ENCODE measurements around the gene CENPL.
"Not testable (repeated sequence)": the region's sequence is repeated elsewhere in the genome, so short reads cannot be mapped to it uniquely, and the experiment has no call there.

CENPL gene

DNA sequence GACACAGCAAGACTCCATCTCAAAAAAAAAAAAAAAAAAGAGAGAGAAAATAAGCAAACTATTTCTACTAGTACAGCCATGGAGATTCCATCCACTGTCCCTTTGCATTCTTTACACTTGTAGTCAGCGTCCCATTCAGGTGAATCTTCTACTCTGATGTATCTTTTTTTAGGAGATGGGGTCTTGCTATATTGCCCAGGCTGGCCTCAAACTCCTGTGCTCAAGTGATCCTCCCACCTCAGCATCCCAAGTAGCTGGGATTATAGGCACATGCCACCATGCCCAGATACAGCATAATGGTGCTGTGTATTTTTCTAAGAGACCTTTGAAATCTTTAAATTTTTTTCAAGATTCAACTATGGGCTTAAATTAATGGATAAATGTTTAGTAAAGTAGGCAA is 8.1 kb upstream of the CENPL start:
- H3K4me1 Mint-ChIP-seq = peaks cover 5% of the 10 kb centered on the region
- no peaks in the 10 kb centered on the region for H3K9me3 Mint-ChIP-seq
- no peaks in the 10 kb centered on the region for H3K27me3 Mint-ChIP-seq
- no peak overlapping the region for H3K27ac Mint-ChIP-seq (ENCODE audit: low read depth)
- no peak for DNase-seq (ENCODE audit: low spot score in 2 of 2)
- H3K36me3 Mint-ChIP-seq (ENCODE audit: insufficient read depth) = peaks cover 30% of the 10 kb centered on the region
- H3K4me3 Mint-ChIP-seq = no peak overlapping the region
- no peak for ATAC-seq (replicated peaks; ENCODE audit: extremely low read depth, poor library complexity, severe bottlenecking)

DNA sequence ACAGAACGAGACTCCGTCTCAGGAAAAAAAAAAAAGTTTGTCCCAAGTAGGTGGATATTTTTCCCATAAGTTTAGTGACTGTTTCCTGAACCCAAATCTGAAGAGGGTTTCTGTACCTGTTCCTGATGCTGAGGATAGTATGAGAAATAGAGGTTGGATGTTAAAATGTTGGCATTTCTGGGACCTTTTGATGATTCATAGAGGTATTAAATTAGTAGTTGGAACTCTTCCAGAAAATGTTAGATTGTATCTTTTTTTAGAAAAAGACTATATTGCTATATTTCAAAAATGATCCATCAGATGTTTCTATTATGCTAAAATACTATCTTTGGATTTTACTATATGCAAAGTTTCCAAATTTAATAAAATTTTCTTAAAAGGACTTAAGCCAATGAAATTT is 2.9 kb upstream of the CENPL start:
- peaks cover 31% of the 10 kb centered on the region for H3K4me1 Mint-ChIP-seq
- H3K27ac Mint-ChIP-seq (ENCODE audit: low read depth) = no peak overlapping the region
- ATAC-seq (replicated peaks; ENCODE audit: extremely low read depth, poor library complexity, severe bottlenecking) (no peak), DNase-seq (ENCODE audit: low spot score in 2 of 2) (no peak)
- H3K36me3 Mint-ChIP-seq (ENCODE audit: insufficient read depth) = peaks cover 17% of the 10 kb centered on the region
- H3K9me3 Mint-ChIP-seq = no peaks in the 10 kb centered on the region
- H3K4me3 Mint-ChIP-seq = no peak overlapping the region
- H3K27me3 Mint-ChIP-seq = no peaks in the 10 kb centered on the region

DNA sequence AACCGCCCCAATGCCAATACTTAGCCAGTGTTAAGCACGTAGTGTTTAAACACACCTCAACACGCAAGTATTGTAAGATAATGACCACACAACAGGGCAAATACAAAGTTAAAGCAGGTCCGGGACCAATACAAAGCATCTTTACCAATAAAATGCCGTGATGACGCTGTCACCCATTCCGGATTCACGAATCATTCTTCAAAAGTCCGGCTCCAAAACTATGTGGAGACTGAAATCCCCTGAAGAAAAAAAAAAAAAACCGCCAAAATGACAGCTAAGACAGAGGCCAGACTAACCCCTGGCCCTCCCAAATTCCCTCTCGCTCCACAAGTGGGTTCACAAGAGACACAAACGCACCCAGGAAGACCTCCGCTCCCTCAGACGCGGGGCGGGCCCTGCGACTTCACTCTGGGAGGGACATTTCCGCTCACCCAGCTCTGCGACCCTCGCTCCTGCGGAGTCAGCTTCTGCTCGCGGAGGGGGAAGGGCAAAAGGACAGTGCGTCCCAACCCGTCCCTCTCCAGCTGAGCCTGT is 835 bp downstream of the CENPL start:
- Mint-ChIP-seq H3K4me3 (peak overlapping the region; percentile 95), H3K4me1 (peaks cover 43% of the 10 kb centered on the region), H3K9me3 (no peaks in the 10 kb centered on the region), H3K27me3 (no peaks in the 10 kb centered on the region), H3K27ac (ENCODE audit: low read depth) (peak overlapping the region; percentile 86), H3K36me3 (ENCODE audit: insufficient read depth) (peaks cover 10% of the 10 kb centered on the region)
- peak in 1 of 2 donors; percentile 20 for DNase-seq (ENCODE audit: low spot score in 2 of 2)
- ATAC-seq (replicated peaks; ENCODE audit: extremely low read depth, poor library complexity, severe bottlenecking) = peak; percentile 5

DNA sequence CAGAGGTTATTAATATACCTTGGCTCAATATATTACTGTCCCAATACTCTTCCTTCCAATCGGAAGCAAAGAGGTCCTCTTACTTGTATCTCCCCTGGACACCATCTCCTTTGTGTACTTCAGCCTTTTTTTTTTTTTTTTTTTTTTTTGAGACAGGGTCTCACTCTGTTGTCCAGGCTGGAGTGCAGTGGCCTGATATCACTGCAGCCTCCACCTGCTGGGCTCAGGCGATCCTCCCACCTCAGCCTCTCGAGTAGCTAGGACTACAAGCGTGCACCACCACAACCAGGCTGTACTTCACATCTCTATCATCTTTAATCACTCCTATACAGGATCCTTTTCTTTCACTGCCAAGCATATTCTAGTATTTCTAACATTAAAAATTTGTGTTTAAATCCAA is 3.0 kb downstream of the CENPL start:
- Mint-ChIP-seq H3K4me1 (peaks cover 48% of the 10 kb centered on the region), H3K4me3 (no peak overlapping the region), H3K36me3 (ENCODE audit: insufficient read depth) (peaks cover 10% of the 10 kb centered on the region), H3K9me3 (no peaks in the 10 kb centered on the region), H3K27ac (ENCODE audit: low read depth) (peak overlapping the region; percentile 49), H3K27me3 (no peaks in the 10 kb centered on the region)
- no peak for DNase-seq (ENCODE audit: low spot score in 2 of 2)
- no peak for ATAC-seq (replicated peaks; ENCODE audit: extremely low read depth, poor library complexity, severe bottlenecking)

DNA sequence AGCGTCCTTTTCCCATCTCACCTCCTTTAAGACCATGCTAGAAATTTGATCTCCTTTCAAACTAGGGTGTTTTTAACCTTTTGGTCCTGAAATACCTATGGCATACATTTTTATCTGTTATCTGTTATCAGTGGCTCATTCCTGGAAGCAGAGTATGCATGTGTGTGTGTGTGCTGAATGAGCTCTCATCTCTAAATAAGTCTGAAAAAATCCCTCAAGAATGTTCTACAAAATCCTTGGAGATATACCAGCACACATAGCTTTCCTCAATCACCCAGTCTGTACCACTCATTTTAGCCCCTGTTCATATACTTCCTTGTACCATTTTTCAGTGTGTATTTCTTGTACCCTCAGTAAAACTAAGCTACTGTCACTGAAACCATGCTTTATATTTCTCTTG is 6.2 kb downstream of the CENPL start:
- no peaks in the 10 kb centered on the region for H3K36me3 Mint-ChIP-seq (ENCODE audit: insufficient read depth)
- peaks cover 53% of the 10 kb centered on the region for H3K4me1 Mint-ChIP-seq
- H3K27ac Mint-ChIP-seq (ENCODE audit: low read depth) = no peak overlapping the region
- ATAC-seq (replicated peaks; ENCODE audit: extremely low read depth, poor library complexity, severe bottlenecking) (no peak), DNase-seq (ENCODE audit: low spot score in 2 of 2) (no peak)
- H3K9me3 Mint-ChIP-seq = no peaks in the 10 kb centered on the region
- H3K27me3 Mint-ChIP-seq = no peaks in the 10 kb centered on the region
- H3K4me3 Mint-ChIP-seq = no peak overlapping the region

DNA sequence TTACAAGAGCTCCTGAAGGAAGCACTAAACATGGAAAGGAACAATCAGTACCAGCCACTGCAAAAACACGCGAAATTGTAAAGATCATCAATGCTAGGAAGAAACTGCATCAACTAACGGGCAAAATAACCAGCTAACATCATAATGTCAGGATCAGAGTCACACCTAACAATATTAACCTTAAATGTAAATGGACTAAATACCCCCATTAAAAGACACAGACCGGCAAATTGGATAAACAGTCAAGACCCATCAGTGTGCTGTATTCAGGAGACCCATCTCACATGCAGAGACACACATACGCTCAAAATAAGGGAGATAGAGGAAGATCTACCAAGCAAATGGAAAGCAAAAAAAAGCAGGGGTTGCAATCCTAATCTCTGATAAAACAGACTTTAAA is 11.0 kb downstream of the CENPL start:
- not testable (repeated sequence) for H3K36me3 Mint-ChIP-seq (ENCODE audit: insufficient read depth); H3K27ac Mint-ChIP-seq (ENCODE audit: low read depth); H3K4me3 Mint-ChIP-seq; ATAC-seq (replicated peaks; ENCODE audit: extremely low read depth, poor library complexity, severe bottlenecking); H3K9me3 Mint-ChIP-seq; DNase-seq (ENCODE audit: low spot score in 2 of 2); H3K27me3 Mint-ChIP-seq
- peaks cover 29% of the 10 kb centered on the region for H3K4me1 Mint-ChIP-seq

DNA sequence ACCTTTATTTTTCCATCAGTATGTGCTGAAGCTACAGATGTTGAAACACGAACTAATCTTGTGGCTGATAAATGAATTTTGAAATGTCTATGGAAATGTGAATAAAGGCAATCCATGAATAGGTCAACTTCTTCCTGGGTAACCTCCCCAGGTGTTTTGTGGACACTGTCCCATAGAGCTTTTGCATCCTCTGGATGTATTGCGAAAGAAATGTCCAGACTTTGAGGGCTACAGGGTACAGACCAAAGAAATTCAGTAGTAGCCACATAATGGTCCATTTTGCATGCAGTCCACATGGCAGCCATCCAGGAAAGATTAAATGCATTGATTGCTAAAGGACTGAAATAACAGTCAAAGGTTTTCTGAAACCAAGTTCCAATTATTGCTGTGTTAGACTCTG is 21.7 kb downstream of the CENPL start:
- Mint-ChIP-seq H3K36me3 (ENCODE audit: insufficient read depth) (peaks cover 19% of the 10 kb centered on the region), H3K4me1 (no peaks in the 10 kb centered on the region), H3K27me3 (no peaks in the 10 kb centered on the region), H3K9me3 (no peaks in the 10 kb centered on the region), H3K27ac (ENCODE audit: low read depth) (no peak overlapping the region), H3K4me3 (no peak overlapping the region)
- no peak for ATAC-seq (replicated peaks; ENCODE audit: extremely low read depth, poor library complexity, severe bottlenecking)
- no peak for DNase-seq (ENCODE audit: low spot score in 2 of 2)

DNA sequence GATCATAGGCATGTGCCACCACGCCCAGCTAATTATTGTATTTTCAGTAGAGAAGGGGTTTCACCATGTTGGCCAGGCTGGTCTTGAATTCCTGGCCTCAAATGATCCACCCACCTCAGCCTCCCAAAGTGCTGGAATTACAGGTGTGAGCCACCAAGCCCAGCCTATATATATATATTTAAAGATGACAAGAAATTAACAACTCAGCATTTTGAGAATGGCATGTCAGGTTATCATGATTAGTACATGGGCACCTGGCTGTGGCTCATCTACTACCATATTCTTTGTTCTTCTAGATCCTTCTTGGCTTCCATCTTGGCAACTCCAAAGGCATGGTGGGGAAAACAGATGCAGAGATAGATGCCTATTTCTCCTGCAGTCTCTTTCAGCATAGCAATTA is 24.7 kb downstream of the CENPL start:
- H3K36me3 Mint-ChIP-seq (ENCODE audit: insufficient read depth); H3K27ac Mint-ChIP-seq (ENCODE audit: low read depth); H3K4me1 Mint-ChIP-seq; H3K27me3 Mint-ChIP-seq; H3K9me3 Mint-ChIP-seq; DNase-seq (ENCODE audit: low spot score in 2 of 2); H3K4me3 Mint-ChIP-seq; ATAC-seq (replicated peaks; ENCODE audit: extremely low read depth, poor library complexity, severe bottlenecking): not testable (repeated sequence)

DNA sequence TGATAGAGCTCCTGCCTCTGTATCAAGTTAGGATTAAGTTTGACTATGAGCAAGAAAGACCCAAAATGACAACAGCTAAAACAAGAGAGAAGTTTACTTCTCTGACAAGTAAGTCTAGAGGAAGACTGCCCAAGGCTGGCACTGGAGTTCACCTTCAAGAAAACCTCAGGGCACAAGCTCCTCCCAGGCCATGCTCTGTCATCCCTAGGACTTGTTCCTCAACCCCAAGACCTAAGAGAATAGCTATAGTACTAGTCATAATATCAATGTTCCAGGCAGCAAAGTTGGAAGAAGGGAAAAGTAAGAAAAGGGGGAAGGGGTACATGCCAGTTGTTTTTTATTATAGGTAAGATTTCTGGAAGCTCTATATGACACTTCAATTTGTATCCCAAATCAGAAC is 26.6 kb downstream of the CENPL start:
- Mint-ChIP-seq H3K27me3 (no peaks in the 10 kb centered on the region), H3K36me3 (ENCODE audit: insufficient read depth) (peaks cover 5% of the 10 kb centered on the region), H3K4me3 (no peak overlapping the region), H3K9me3 (no peaks in the 10 kb centered on the region), H3K27ac (ENCODE audit: low read depth) (no peak overlapping the region), H3K4me1 (no peaks in the 10 kb centered on the region)
- ATAC-seq (replicated peaks; ENCODE audit: extremely low read depth, poor library complexity, severe bottlenecking) = no peak
- DNase-seq (ENCODE audit: low spot score in 2 of 2) = no peak

DNA sequence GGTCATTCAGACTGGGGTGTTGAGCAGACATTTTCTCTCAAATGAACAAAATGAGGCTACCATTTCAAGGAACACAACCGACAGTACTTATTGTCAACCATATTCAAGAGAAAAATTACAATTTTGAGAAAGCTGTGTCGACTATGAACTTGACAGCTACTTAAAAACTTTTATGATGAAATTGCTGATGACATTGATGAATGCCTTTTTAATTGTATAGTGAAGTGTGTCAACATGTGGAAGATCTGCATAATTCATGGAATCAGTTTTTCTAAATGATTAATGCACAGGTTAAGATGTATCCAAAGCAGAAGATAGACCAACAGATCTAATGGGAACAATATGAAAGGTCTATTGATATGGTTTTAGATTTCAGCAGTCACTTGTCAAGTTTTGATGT is 34.8 kb downstream of the CENPL start:
- peaks cover 11% of the 10 kb centered on the region for H3K36me3 Mint-ChIP-seq (ENCODE audit: insufficient read depth)
- H3K27me3 Mint-ChIP-seq = no peaks in the 10 kb centered on the region
- no peaks in the 10 kb centered on the region for H3K9me3 Mint-ChIP-seq

DNA sequence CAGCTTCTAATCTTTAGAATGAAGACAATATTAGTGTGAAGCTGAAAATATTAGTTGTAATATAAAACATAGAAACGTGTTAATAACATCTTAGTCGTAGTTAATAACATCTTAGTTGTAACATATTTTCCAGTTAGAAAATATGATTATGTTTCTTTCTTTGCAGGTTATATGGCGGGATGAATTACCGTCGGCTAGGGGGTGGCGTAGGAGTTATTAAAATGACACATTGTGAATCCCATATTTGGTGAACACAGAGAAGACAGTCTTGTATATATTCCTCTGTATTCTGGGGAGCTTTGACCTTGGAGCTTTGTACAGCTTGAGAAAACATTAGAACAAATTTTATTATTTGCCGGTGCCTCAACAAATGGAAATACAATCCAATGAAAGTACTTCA is 39.7 kb downstream of the CENPL start:
- ATAC-seq (replicated peaks; ENCODE audit: extremely low read depth, poor library complexity, severe bottlenecking) (no peak), DNase-seq (ENCODE audit: low spot score in 2 of 2) (no peak)
- Mint-ChIP-seq H3K4me1 (no peaks in the 10 kb centered on the region), H3K36me3 (ENCODE audit: insufficient read depth) (peaks cover 43% of the 10 kb centered on the region), H3K27ac (ENCODE audit: low read depth) (no peak overlapping the region), H3K27me3 (no peaks in the 10 kb centered on the region), H3K4me3 (no peak overlapping the region), H3K9me3 (no peaks in the 10 kb centered on the region)

More for the DNA sequence above, 34.8 kb downstream of the CENPL start:
- DNase-seq (ENCODE audit: low spot score in 2 of 2) (no peak), ATAC-seq (replicated peaks; ENCODE audit: extremely low read depth, poor library complexity, severe bottlenecking) (no peak)
- H3K4me3 Mint-ChIP-seq = no peak overlapping the region
- H3K27ac Mint-ChIP-seq (ENCODE audit: low read depth) = no peak overlapping the region
- H3K4me1 Mint-ChIP-seq = no peaks in the 10 kb centered on the region

DNA sequence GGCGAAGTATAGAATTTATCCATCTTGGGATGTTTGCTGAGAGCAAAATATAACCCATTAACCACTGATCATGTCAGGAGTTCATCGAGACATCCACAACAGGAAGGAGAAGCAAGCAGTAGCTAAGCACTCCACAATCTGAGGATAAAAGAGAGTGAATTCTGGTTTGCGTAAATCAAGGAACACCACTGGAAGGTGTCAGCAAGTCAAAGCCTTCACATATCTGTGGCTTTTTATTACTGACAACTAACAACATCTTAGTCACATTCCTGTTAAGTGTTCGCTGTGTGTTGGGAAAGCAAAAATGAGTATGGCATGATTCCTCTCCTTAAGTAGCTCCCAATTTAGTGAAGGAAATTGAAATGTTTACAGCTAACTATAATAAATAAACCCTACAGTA is 44.7 kb downstream of the CENPL start:
- Mint-ChIP-seq H3K9me3 (no peaks in the 10 kb centered on the region), H3K36me3 (ENCODE audit: insufficient read depth) (peaks cover 53% of the 10 kb centered on the region), H3K27ac (ENCODE audit: low read depth) (no peak overlapping the region), H3K4me1 (peaks cover 17% of the 10 kb centered on the region), H3K4me3 (no peak overlapping the region), H3K27me3 (no peaks in the 10 kb centered on the region)
- no peak for ATAC-seq (replicated peaks; ENCODE audit: extremely low read depth, poor library complexity, severe bottlenecking)
- DNase-seq (ENCODE audit: low spot score in 2 of 2) = no peak

DNA sequence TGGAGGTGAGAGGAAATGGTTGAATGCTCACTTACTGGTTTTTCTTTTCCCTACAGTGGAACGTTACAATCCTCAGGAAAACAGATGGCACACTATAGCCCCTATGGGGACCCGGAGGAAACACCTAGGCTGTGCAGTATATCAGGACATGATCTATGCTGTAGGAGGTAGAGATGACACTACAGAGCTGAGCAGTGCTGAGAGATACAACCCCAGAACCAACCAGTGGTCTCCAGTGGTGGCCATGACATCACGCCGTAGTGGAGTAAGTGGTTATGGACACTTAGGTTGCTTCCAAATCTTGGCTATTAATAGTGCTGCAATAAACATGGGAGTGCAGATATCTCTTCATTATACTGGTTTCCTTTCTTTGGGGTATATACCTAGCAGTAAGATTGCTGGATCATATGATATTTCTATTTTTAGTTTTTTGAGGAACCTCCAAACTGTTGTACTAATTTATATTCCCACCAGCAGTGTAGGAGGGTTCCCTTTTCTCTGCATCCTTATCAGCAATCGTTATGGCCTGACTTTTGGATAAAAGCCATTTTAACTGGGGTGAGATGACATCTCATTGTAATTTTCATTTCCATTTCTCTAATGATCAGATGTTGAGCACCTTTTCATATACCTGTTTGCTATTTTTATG is 49.0 kb downstream of the CENPL start:
- H3K9me3 Mint-ChIP-seq = no peaks in the 10 kb centered on the region
- H3K27ac Mint-ChIP-seq (ENCODE audit: low read depth) = peak overlapping the region; percentile 47
- H3K4me3 Mint-ChIP-seq = no peak overlapping the region
- H3K27me3 Mint-ChIP-seq = no peaks in the 10 kb centered on the region
- H3K36me3 Mint-ChIP-seq (ENCODE audit: insufficient read depth) = peaks cover 35% of the 10 kb centered on the region
- no peak for DNase-seq (ENCODE audit: low spot score in 2 of 2)
- peaks cover 17% of the 10 kb centered on the region for H3K4me1 Mint-ChIP-seq
- no peak for ATAC-seq (replicated peaks; ENCODE audit: extremely low read depth, poor library complexity, severe bottlenecking)

Measured in central memory CD8-positive, alpha-beta T cell (primary cell).